HG02938 (cell line): ENCODE data around the gene LY9.

ENCODE experiments used
- ATAC-seq: cut with Tn5 transposase; IDR thresholded peaks from one replicate; pipeline ENCODE4 v1.9.1; 2021; ENCODE audit warnings: mild to moderate bottlenecking, moderate library complexity; ENCODE audit not compliant: unreplicated experiment

Gene LY9, protein sequence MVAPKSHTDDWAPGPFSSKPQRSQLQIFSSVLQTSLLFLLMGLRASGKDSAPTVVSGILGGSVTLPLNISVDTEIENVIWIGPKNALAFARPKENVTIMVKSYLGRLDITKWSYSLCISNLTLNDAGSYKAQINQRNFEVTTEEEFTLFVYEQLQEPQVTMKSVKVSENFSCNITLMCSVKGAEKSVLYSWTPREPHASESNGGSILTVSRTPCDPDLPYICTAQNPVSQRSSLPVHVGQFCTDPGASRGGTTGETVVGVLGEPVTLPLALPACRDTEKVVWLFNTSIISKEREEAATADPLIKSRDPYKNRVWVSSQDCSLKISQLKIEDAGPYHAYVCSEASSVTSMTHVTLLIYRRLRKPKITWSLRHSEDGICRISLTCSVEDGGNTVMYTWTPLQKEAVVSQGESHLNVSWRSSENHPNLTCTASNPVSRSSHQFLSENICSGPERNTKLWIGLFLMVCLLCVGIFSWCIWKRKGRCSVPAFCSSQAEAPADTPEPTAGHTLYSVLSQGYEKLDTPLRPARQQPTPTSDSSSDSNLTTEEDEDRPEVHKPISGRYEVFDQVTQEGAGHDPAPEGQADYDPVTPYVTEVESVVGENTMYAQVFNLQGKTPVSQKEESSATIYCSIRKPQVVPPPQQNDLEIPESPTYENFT

DNA sequence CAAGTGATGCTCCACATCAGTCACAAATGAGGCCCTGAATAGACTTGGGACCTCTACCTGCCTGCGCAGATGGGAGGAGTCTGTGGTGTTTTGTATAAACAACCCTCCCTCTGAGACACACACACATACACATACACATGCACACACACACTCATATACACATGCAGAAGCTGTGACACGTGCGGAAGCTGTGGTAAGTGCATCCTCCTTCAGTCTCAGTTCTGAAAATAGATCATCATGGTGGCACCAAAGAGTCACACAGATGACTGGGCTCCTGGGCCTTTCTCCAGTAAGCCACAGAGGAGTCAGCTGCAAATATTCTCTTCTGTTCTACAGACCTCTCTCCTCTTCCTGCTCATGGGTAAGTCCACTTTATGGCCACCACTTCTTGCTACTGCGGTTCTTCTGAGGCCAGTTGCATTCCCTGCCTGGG is at the start of gene LY9:
Gene LY9 (plus strand): TSS at position 224 of the 433 bp plus-strand sequence. CDS start 14 bp downstream, at position 238.
- ATAC-seq: peak; percentile 86

DNA sequence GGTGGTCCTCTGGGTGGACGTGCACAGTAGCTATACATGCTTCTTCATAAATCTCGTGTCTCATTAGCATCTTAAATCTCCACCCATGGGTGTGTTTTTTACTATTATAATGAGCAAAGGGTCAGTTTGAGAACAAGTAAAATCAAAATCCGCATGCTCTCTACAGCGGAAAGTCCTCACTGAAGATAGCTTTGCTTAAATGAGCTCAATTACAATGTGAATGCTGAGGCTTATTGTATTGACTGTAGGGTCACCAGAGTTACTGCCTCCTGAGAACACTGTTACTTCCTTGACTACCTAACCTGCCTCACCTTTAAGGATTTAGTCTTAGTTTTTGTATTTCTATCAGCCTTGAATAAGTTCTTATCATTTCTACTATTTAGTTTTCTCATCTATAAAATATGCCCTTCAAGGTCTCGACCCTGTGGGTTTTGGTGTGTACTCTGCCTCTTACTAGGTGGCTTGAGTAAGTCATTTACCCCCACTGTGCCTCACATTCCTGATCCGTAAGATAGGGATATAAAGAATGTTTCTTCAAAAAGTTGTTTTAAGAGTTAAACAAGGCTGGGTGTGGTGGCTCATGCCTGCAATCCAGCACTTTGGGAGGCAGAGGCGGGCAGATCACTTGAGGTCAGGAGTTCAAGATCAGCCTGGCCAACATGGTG is 49.0 kb upstream of the LY9 start:
- no peak for ATAC-seq

DNA sequence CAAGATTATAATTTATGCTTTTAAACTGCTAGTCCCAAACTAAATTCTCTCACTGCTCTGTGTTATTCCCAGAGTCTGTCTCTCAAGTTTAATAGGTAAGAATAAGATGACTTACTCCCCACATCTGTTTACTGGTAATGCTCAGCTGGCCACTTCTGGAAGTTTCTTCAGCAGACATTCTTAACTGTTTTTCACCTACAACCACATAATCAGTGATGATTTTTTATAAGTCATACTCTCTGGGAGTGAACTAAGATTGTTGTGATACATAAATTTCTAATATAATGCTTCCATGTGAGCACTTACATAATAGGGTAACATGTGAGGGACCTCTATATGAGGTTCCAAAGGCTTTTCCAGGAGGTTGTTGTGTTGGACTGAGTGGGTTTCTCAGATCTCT is 48.3 kb upstream of the LY9 start:
- no peak for ATAC-seq

DNA sequence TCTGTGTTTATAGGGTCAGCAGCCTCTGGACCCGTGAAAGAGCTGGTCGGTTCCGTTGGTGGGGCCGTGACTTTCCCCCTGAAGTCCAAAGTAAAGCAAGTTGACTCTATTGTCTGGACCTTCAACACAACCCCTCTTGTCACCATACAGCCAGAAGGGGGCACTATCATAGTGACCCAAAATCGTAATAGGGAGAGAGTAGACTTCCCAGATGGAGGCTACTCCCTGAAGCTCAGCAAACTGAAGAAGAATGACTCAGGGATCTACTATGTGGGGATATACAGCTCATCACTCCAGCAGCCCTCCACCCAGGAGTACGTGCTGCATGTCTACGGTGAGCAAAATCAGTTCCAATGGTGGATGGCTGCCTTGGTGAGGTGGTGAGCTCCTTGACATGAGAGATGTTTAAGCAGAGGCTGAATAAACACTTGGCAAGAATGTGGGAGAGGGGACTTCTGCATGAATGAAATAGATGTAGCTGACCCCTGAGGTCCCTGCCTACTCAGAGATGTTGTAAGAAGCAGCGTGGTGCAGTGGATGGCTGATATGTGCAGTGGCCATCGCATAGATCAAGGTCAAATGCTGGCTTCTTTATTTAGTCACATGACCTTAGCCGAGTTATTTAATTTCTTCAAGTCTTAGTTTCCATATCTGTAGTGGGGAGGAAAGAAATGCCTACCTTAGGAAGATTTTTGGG is 47.6 kb upstream of the LY9 start:
- no peak for ATAC-seq

DNA sequence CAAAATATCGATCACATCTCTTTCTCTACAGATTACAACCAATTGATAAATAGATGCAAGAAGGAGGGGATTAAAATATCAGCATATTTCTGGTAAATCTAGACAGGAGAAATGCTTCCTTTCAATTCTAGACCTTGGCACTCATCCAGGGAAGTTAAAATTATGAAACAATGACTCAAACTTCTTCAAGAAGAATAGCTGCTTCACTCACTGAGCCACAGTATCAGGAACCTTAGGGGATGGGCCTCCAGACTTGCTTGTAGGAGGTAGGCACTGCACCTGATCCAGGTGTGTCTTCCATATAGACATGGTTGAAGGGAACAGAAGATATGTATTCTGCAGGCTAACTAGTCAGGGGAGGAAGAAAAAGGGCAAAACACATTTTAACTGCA is 47.1 kb upstream of the LY9 start:
- ATAC-seq: no peak

DNA sequence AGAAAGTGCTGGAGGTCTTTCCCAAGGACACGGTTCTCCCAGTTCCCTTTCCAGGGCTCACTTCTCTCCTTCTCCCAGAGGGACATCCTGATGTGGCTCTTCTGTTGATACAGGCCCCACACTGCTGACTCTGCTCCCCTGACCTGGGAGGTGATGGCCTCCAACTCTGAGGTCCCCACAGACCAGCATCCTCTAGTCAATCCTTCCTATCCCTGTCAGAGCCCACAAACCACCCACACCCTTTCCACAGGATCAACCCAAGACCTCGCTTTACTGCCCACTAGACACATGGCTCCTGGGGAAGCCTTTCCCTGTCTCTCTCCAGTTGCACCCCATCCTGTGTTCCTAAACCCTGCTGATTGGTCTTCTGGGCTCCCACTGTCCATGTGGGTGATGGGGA is 45.4 kb upstream of the LY9 start:
- ATAC-seq: no peak

DNA sequence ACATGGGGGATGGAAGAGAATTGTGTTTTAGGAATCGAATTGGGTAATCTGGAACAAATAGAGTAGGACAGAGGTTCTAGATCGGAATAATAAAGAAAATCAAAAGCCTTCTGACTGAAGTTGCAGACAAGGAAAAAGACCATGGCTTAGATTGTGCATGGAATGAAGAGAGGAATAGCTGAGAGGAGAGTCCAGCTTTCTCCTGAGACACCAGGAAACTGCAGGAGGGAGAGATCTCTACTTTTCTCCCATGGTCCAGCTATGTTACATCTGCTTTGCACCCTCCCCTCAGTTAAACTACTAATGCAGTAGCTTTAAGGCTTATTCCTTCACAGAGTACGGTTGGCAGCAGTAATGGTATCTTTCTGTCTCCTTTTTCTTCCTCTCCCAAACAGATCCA is 43.6 kb upstream of the LY9 start:
- ATAC-seq: no peak

DNA sequence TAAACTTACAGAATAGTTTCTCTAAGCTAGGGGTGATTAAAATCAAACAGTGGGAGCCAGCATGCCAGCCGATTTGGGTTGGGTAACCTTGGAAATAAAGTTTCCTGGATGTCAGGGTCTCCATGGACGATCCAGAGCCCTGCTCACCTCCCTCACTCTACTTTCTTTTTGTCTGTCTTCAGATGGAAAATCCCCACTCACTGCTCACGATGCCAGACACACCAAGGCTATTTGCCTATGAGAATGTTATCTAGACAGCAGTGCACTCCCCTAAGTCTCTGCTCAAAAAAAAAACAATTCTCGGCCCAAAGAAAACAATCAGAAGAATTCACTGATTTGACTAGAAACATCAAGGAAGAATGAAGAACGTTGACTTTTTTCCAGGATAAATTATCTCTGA is 43.0 kb upstream of the LY9 start:
- ATAC-seq: no peak

DNA sequence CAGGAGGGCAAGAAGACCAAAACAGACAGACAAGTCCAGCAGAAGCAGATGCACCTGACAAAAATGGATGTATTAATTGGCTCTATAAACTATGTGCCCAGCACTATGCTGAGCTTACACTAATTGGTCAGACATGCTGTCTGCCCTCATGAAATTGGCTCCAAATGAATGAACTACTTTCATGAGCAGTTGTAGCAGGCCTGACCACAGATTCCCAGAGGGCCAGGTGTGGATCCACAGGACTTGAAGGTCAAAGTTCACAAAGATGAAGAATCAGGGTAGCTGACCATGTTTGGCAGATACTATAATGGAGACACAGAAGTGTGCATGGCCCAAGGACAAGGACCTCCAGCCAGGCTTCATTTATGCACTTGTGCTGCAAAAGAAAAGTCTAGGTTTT is 42.4 kb upstream of the LY9 start:
- ATAC-seq: no peak

DNA sequence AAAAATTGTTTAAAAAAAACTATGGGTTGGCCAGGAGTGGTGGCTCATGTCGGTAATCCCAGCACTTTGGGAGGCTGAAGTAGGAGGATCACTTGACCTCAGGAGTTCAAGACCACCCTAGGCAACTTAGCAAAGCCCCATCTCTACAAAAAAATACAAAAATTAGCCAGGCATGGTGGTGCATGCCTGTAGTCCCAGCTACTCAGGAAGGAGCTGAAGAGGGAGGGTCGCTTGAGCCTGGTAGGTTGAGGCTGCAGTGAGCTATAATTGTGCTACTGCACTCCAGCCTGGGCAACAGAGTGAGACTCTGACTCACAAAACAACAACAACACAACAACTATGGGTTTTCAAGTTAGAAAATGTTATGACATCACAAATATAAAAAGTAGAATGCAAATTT is 40.5 kb upstream of the LY9 start:
- ATAC-seq: no peak

DNA sequence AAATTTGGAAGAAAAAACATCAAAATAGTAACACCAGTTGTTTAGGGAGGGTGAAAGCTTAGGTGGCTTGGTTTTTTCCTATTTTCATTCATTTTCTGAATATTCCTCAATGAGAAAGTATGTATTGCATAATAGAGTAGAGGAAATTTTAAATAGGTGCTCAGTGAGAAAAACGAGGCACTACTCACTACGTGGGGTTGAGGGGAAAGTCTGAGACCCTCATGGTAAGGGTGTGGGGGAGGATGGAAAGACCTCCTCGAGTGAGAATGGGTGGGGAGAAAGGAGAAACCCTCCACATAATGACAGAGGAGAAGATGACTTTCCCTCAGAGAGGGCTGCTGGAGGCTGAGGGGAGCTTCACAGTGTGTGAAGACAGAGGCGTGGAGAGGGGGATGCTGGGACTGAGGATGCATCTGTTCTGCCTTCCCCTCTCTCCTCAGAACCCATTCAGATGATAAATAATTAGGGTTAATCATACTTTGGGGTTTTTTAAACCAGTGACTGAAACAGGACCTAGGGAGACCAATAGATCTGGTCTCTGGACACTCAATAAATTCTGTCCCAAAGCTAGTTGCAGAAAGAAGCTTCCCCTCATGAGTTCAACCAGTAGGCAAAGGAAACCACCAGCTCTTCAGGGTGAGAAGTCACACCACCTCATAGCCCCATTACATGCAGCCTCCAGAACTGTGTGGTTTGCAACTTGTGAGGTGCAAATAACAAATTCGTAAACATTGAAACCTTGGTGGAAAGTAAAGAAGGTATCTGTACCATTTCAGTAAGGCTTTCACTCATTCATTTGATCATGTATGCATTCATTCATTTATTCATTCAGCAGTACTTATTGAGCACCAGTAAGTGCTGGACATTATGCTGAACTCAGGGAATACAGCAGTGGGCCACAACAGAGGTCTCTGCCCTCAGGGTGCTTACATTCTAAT is 39.8 kb upstream of the LY9 start:
- peak; percentile 43 for ATAC-seq

DNA sequence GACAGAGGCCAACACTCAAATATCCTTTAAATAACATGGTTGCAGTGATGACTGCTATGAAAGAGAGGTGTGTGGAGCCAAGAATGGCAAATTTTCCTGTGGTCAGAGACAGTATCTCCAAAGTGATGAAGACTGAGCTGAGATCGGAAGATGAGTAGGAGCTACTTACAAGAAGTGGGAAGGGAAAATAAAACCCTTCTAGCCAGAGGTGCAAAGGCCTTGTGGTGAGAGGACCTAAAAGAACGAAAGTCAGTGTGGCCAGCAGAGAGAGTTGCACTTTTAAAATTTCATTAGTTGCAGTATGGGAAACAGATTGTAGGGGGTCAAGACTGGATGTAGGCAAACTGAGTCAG is 39.1 kb upstream of the LY9 start:
- ATAC-seq: no peak

DNA sequence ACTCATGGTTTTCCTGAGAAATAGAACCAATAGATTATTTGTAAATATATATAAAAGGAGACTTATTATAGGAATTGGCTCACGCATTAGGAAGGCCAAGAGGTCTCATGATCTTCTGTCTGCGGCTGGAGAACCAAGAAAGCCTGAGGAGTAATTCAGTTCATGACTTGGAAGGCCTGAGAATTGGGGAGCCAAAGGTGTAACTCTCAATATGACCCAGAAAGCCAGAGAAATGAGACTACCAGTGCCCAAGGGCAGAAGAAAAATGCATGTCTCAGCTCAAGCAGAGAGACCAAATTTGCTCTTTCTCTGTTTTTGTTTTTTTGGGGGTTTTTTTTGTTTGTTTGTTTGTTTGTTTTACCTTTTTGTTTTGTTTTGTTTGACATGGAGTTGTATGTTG is 37.5 kb upstream of the LY9 start:
- no peak for ATAC-seq

DNA sequence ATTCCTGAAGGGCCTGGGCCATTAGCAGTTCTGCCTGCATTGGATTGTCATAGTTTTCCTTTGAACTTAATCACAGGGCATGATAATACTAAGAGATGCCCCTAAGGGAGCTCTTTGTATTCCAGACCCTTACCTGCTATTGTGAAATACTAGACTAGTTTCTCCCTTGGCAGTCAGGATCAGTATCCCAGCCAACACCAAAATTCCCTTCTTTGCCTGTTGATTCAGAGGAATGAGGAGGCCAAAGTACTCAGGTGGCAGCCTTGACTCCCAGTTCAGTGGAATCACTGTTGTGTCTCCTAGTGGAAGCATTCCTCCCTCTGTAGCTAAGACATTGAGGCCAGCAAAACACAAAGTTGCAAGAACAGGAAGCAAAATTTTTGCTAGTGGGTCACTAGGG is 36.2 kb upstream of the LY9 start:
- no peak for ATAC-seq

DNA sequence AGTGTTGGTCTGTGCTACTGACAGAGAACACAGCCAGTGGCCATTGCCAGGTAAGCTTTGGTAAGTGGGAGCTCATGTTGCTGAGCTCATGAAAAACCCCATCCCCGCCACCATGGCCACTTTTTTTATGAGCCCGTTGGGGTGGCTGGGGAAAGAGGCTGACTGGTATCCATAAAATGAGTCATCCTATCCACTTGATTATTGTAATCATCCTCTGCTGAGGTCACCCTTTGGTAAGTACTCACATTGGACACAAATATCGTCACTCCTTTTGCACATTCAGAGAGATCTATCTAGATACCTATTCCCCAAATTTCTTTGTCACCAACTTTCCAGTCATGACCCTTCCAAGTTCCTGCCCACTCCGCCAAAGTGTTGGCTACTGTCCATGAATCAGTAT is 34.9 kb upstream of the LY9 start:
- ATAC-seq: no peak

DNA sequence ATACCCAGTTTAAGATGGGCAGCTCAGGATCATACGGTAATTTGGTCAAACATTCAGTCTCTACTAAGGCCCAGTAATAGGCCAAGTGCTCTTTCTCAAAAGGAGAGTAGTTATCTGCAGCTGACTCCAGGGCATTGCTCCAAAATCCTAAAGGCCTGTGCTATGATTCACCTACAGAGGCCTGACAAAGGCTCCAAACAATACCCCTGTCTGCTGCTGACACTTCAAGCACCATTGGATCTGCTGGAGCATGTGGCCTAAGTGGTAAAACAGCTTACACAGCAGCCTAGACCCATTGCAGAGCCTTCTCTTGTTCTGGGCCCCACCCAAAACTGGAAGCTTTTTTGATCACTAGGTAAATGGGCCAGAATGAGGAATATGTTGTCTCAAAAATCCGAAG is 34.1 kb upstream of the LY9 start:
- ATAC-seq: no peak

DNA sequence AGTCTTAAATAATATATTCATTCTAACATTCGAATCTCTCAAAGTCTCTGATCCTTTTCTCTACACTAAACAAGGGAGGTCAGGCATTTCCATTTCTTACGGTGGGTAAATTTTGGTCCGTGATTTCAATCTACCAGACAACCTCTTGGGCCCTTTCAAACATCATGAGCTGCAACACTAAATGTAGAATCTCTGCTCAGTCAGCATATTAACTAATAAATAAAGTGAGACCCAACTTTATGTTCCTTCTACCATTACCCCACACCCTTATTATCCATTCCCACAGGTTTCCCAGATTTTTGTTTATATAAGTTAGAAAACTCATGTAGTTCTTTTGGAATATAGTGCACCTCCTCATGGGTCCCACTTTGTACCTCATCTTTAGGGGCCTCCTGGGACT is 32.0 kb upstream of the LY9 start:
- ATAC-seq: no peak

DNA sequence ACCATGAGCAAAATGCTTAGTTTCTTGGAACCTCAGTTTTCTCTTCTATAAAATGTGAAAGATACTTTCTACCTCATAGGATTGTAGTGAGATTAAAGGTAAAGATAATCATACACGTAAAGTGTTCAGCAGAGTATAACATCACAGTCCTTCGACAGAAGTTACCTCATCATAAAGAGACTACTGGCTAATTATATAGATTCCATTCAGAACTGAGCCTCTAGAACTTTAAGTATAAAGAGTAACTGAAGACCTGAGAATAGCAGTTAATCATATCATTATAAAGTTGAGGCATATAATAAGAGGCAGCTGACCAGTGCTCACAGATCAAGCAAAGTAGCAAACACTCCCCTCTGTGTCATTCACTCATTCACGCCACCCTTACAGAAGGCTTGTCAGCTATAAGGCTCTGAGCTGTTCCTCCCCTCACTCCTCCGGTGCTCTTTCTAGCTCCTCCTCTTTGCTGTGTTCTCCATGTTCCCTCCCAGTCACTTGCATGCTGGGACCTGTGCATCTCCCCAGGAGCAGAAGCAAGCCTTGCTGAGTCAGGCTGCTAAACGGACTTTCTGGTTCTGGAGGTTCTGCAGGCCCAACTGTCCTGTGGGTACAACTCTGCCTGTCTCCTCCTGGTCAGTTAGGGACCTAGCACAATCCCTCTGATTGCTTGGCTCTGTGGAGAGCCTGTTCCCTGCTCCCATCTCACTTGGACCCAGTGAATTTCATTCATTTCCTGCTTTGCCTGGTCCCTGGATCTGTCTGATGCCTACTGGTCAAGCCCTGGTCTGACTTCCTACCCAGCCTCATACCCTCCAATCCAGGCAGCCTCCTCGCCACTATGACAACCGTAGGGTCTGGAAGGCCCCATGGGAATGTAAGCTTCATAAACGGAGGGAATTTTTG is 28.3 kb upstream of the LY9 start:
- peak; percentile 42 for ATAC-seq

DNA sequence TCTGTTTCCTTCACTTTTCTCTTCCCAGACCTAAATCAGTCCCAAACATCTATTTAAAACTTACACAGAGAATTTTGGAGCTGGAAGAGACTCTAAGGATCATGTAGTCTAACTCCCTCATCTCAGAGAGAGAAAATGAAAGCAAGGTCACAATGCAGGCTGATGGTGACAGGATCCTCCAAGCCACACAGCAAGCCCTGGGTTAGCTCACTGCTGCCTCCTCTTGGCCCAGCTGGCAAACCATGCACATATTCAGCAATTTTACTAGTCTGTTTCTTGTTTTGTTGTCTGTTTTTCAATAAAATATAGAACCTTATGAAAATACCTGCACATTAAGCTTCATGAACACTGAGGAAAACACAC is 27.7 kb upstream of the LY9 start:
- ATAC-seq: peak; percentile 84

DNA sequence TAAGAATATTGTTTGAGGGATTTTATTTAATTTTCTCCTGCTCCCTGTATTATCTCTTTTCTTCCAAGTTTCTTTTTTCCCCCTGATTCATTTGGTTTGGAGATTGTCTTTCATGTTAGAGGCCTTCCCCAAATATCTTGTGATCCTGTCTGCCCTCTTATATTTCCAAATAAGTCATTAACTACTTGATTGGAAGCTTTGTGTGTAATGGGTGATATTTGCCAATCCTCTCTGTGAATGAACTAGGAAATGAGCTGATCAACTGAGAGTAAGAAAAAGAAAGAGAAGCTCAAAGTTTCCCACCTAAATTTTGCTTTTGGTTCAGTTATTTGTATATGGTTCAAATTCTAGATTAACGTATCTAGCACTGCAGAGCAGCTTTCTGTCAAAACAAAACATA is 23.6 kb upstream of the LY9 start:
- no peak for ATAC-seq
